Measurements from ENCODE around the gene REM1.

Gene REM1

DNA sequence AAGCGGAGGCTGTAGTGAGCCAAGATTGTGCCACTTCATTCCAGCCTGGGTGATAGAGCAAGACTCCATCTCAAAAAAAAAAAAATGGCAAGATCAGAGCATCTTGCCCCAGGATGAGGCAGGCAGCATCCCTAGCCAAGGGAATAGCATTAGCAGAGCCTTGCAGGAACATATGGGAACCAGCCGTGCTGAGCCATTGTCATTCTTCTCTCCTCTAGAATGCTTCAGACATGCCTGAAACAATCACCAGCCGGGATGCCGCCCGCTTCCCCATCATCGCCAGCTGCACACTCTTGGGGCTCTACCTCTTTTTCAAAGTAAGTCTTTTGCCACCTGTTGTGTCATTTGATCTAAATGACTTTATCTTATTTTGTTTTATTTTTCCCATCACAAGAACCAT lies 52.2 kb downstream of the REM1 start:
- DNase-seq = no peak

Data from DMS53 (cell line).